ENCODE results near the gene BARX2. TPM values are rescaled to one million over a fixed set of nuclear protein-coding genes. Genes with fewer than 3 reads are reported as not detected.

Gene BARX2
- total and polyA plus RNA-seq, 2 of the 4 experiments (the other 2 are of a cell fraction) = not detected

GRCh38 chr11:129447654-129448239 lies 72.1 kb downstream of the BARX2 start:
- Histone ChIP-seq H3K4me2 (ENCODE audit: low read depth, low read length) (no peak overlapping the region), H3K9me1 (ENCODE audit: insufficient read depth, low read length) (no peaks in the 10 kb centered on the region), H4K91ac (ENCODE audit: insufficient read depth, low read depth, low read length) (no peak overlapping the region), H2BK20ac (ENCODE audit: low read depth, low read length) (no peak overlapping the region), H3K36me3 (ENCODE audit: control insufficient read depth, insufficient read depth, low read length) (no peaks in the 10 kb centered on the region), H2BK5ac (ENCODE audit: low read depth, low read length, poor library complexity, severe bottlenecking) (no peak overlapping the region), H3K23ac (ENCODE audit: low read depth, low read length) (no peak overlapping the region), H3K14ac (replicated peaks; ENCODE audit: low read depth, low read length) (no peak overlapping the region), H2BK15ac (ENCODE audit: low read depth, low read length) (no peak overlapping the region), H2AK5ac (ENCODE audit: low read depth, low read length) (no peak overlapping the region), H3K18ac (ENCODE audit: low read depth, low read length) (no peak overlapping the region), H2BK120ac (ENCODE audit: low read depth, low read length) (no peak overlapping the region), H3K9me3 (ENCODE audit: control insufficient read depth, insufficient read depth, low read length) (peaks cover 15% of the 10 kb centered on the region), H3K9ac (ENCODE audit: low read depth, low read length) (no peak overlapping the region), H2AFZ (replicated peaks; ENCODE audit: low read length, poor library complexity) (no peak overlapping the region), H3K79me1 (ENCODE audit: low read depth in 1 of 2, low read length in 2 of 2) (no peaks in the 10 kb centered on the region), H3K4me3 (ENCODE audit: insufficient read depth, low read depth, low read length) (no peak overlapping the region), H3K4me1 (ENCODE audit: control insufficient read depth, insufficient read depth, low read length) (no peaks in the 10 kb centered on the region), H3K27me3 (ENCODE audit: control insufficient read depth, insufficient read depth, low read length) (no peaks in the 10 kb centered on the region), H4K5ac (ENCODE audit: low read depth, low read length) (no peak overlapping the region), H2AK9ac (replicated peaks; ENCODE audit: low read depth, low read length, poor library complexity) (no peak overlapping the region), H3K56ac (ENCODE audit: extremely low read depth, insufficient read depth, low read length) (no peak overlapping the region), H4K8ac (ENCODE audit: low read depth in 2 of 2, low read length in 2 of 2) (no peak overlapping the region), H3K4ac (ENCODE audit: low read depth, low read length) (no peak overlapping the region), H4K20me1 (ENCODE audit: insufficient read depth, low read length) (no peaks in the 10 kb centered on the region), H3K27ac (ENCODE audit: insufficient read depth, low read length) (no peak overlapping the region)
- in situ Hi-C loops (cut with MboI; ENCODE audit: low sequenced_read_pairs) (no loop called here), intact Hi-C loops (cut with micrococcal nuclease) (no loop called here), dilution Hi-C loops (cut with HindIII; ENCODE audit: low sequenced_read_pairs, unreplicated experiment) (no loop called here)
- WGBS, 2 experiments (ENCODE audit: extremely low coverage in 2 of 2, insufficient read length in 1 of 2) = no CpG with 5 or more reads among the region's 7 CpGs
- no TSS peak for BruUV-seq (replicated peaks)
- POLR2A ChIA-PET (ENCODE audit: unreplicated experiment) = no interaction called here
- DNase-seq (no peak), ATAC-seq (ENCODE audit: low read depth) (no peak)
- no peak for TF ChIP-seq MAFK (IDR thresholded peaks at IDR 0.05; ENCODE audit: low read depth, low read length)
- TF ChIP-seq NFE2L2 (IDR thresholded peaks at IDR 0.05; ENCODE audit: low read depth, low read length) = no peak
- TF ChIP-seq FOS (IDR thresholded peaks at IDR 0.05; ENCODE audit: low read depth, low read length) = no peak
- TF ChIP-seq CEBPB (IDR thresholded peaks at IDR 0.05; ENCODE audit: low read depth, low read length) = no peak
- TF ChIP-seq CTCF (conservative IDR thresholded peaks at IDR 0.05; ENCODE audit: low read depth, low read length) = no peak
- TF ChIP-seq BHLHE40 (IDR thresholded peaks at IDR 0.05; ENCODE audit: low read depth, low read length) = no peak
- no peak for TF ChIP-seq POLR2A (IDR thresholded peaks at IDR 0.05; ENCODE audit: low read depth, low read length)
- TF ChIP-seq RAD21 (IDR thresholded peaks at IDR 0.05; ENCODE audit: low read length) = no peak
- TF ChIP-seq SMC3 (IDR thresholded peaks at IDR 0.05; ENCODE audit: low read depth, low read length) = no peak
- TF ChIP-seq MAZ (IDR thresholded peaks at IDR 0.05; ENCODE audit: borderline replicate concordance, low read depth, low read length) = no peak
- no peak for TF ChIP-seq RCOR1 (IDR thresholded peaks at IDR 0.05; ENCODE audit: insufficient replicate concordance, low read length)
- no peak for TF ChIP-seq CHD1 (IDR thresholded peaks at IDR 0.05; ENCODE audit: low read depth, low read length)
- TF ChIP-seq USF2 (IDR thresholded peaks at IDR 0.05; ENCODE audit: low read depth, low read length) = no peak
- TF ChIP-seq RFX5 (IDR thresholded peaks at IDR 0.05; ENCODE audit: low read depth, low read length) = no peak
- no peak for TF ChIP-seq ELK1 (IDR thresholded peaks at IDR 0.05; ENCODE audit: borderline replicate concordance, low read depth, low read length)
- no peak for TF ChIP-seq MXI1 (IDR thresholded peaks at IDR 0.05; ENCODE audit: borderline replicate concordance, low read depth, low read length)
- CTCF ChIA-PET = no interaction called here

All from IMR-90 (cell line).